GM12878 (cell line): Measurements from ENCODE around the gene CIAO1. TPM values are rescaled to one million over a fixed set of nuclear protein-coding genes. Genes with fewer than 3 reads are reported as not detected.
A peak's percentile ranks its signal among the peaks of the same experiment; 100 is the strongest.

Experiments
- BCL11A ChIP-seq: IDR thresholded peaks from 2 replicates; pipeline ENCODE4 v1.6.1; 2011; ENCODE audit warnings: low read depth, low read length
- CBX3 ChIP-seq: fragments of 200-600 bp; sonication (generic); IDR thresholded peaks from 2 replicates; pipeline ENCODE4 v1.6.1; 2016; ENCODE audit warnings: low read depth, borderline replicate concordance
- CHD2 ChIP-seq: IDR thresholded peaks from 2 replicates; pipeline ENCODE4 v1.6.1; 2011; ENCODE audit warnings: low read depth, low read length, improper control_type of control experiment, borderline replicate concordance
- DPF2 ChIP-seq: fragments of 450-650 bp; IDR thresholded peaks from 2 replicates; pipeline ENCODE4 v1.6.1; 2017; ENCODE audit warnings: mild to moderate bottlenecking
- EED ChIP-seq: sonication (generic); IDR thresholded peaks from 2 replicates; pipeline ENCODE4 v1.6.1; 2016; ENCODE audit warnings: antibody characterized with exemption, low read depth
- EP300 ChIP-seq, 2 experiments: fragments of 150-350 bp in 1 of 2; IDR thresholded peaks; 2 replicates each; pipeline ENCODE4 v1.6.1; 2011 to 2012; ENCODE audit warnings: low read depth in 2 of 2, low read length in 2 of 2, borderline replicate concordance in 1 of 2, improper control_type of control experiment in 1 of 2, inconsistent platforms in 1 of 2; ENCODE audit not compliant: control insufficient read depth in 1 of 2
- ETV6 ChIP-seq, 2 experiments: fragments of 450-650 bp in 1 of 2; IDR thresholded peaks in 1 of 2; conservative IDR thresholded peaks in 1 of 2; 2 replicates each; pipeline ENCODE4 v1.6.1; 2014; ENCODE audit warnings: antibody characterized with exemption in 1 of 2, borderline replicate concordance in 1 of 2, low read depth in 1 of 2, mild to moderate bottlenecking in 1 of 2, moderate library complexity in 1 of 2
- FOXM1 ChIP-seq: IDR thresholded peaks from 2 replicates; pipeline ENCODE4 v1.6.1; 2012; ENCODE audit warnings: low read depth, mild to moderate bottlenecking, inconsistent platforms, low read length, moderate library complexity
- GATAD2B ChIP-seq: fragments of 450-650 bp; conservative IDR thresholded peaks from 2 replicates; pipeline ENCODE4 v1.6.1; 2017; ENCODE audit warnings: low read depth, mild to moderate bottlenecking, moderate library complexity
- JUNB ChIP-seq: IDR thresholded peaks from 2 replicates; pipeline ENCODE4 v1.6.1; 2016; ENCODE audit warnings: antibody characterized with exemption, mild to moderate bottlenecking
- KLF5 ChIP-seq: fragments of 450-650 bp; IDR thresholded peaks from 2 replicates; pipeline ENCODE4 v1.6.1; 2014; ENCODE audit warnings: mild to moderate bottlenecking; ENCODE audit not compliant: partially characterized antibody
- MEF2A ChIP-seq: IDR thresholded peaks from 2 replicates; pipeline ENCODE4 v1.6.1; 2011; ENCODE audit warnings: low read depth, mild to moderate bottlenecking, low read length, moderate library complexity; ENCODE audit not compliant: insufficient read depth
- MEF2B ChIP-seq: fragments of 450-650 bp; IDR thresholded peaks from 2 replicates; pipeline ENCODE4 v1.6.1; 2018; ENCODE audit warnings: mild to moderate bottlenecking, moderate library complexity; ENCODE audit not compliant: partially characterized antibody, poor library complexity, severe bottlenecking
- MYC ChIP-seq: IDR thresholded peaks from 2 replicates; pipeline ENCODE4 v1.6.1; 2011; ENCODE audit warnings: mild to moderate bottlenecking, low read length, moderate library complexity, inconsistent platforms; ENCODE audit not compliant: insufficient read depth, insufficient replicate concordance, insufficient read length, severe bottlenecking
- NFXL1 ChIP-seq: fragments of 450-650 bp; IDR thresholded peaks from 2 replicates; pipeline ENCODE4 v1.6.1; 2017; ENCODE audit warnings: antibody characterized with exemption, mild to moderate bottlenecking, borderline replicate concordance
- NR2F1 ChIP-seq: fragments of 450-650 bp; conservative IDR thresholded peaks from 2 replicates; pipeline ENCODE4 v1.6.1; 2017; ENCODE audit warnings: mild to moderate bottlenecking
- NRF1 ChIP-seq: conservative IDR thresholded peaks from 2 replicates; pipeline ENCODE4 v1.6.1; 2011; ENCODE audit warnings: mild to moderate bottlenecking, low read depth, low read length, improper control_type of control experiment
- POU2F2 ChIP-seq: IDR thresholded peaks from 3 replicates; pipeline ENCODE4 v1.6.1; 2011; ENCODE audit warnings: low read depth, mild to moderate bottlenecking, low read length, borderline replicate concordance
- RAD21 ChIP-seq: IDR thresholded peaks from 2 replicates; pipeline ENCODE4 v1.6.1; 2011; ENCODE audit warnings: mild to moderate bottlenecking, low read depth, low read length, moderate library complexity; ENCODE audit not compliant: insufficient read depth
- RELA ChIP-seq: fragments of 450-650 bp; IDR thresholded peaks from 2 replicates; pipeline ENCODE4 v1.8.0; 2014; ENCODE audit warnings: borderline replicate concordance; ENCODE audit not compliant: partially characterized antibody
- RELB ChIP-seq: fragments of 450-650 bp; IDR thresholded peaks from 2 replicates; pipeline ENCODE4 v1.6.1; 2017; ENCODE audit warnings: low read depth, mild to moderate bottlenecking, moderate library complexity
- SIX5 ChIP-seq: IDR thresholded peaks from 2 replicates; pipeline ENCODE4 v1.6.1; 2011; ENCODE audit warnings: mild to moderate bottlenecking, low read depth, low read length, moderate library complexity; ENCODE audit not compliant: severe bottlenecking
- SMC3 ChIP-seq: IDR thresholded peaks from 2 replicates; pipeline ENCODE4 v1.6.1; 2011; ENCODE audit warnings: low read length, improper control_type of control experiment, borderline replicate concordance
- SPI1 ChIP-seq: IDR thresholded peaks from 2 replicates; pipeline ENCODE4 v1.6.1; 2011; ENCODE audit warnings: low read depth, mild to moderate bottlenecking, low read length, moderate library complexity, borderline replicate concordance; ENCODE audit not compliant: insufficient read depth
- SRF ChIP-seq, 2 experiments: IDR thresholded peaks; 2 replicates each; pipeline ENCODE4 v1.6.1; 2011; ENCODE audit warnings: low read depth in 2 of 2, low read length in 2 of 2, mild to moderate bottlenecking in 1 of 2, moderate library complexity in 1 of 2
- TAF1 ChIP-seq: IDR thresholded peaks from 2 replicates; pipeline ENCODE4 v1.6.1; 2011; ENCODE audit warnings: mild to moderate bottlenecking, low read depth, low read length, borderline replicate concordance
- YY1 ChIP-seq: IDR thresholded peaks from 2 replicates; pipeline ENCODE4 v1.6.1; 2011; ENCODE audit warnings: low read depth, mild to moderate bottlenecking, low read length
- ZNF622 ChIP-seq: fragments of 450-650 bp; IDR thresholded peaks from 2 replicates; pipeline ENCODE4 v1.6.1; 2017; ENCODE audit warnings: mild to moderate bottlenecking, inconsistent platforms
- ZSCAN29 ChIP-seq: fragments of 450-650 bp; IDR thresholded peaks from 2 replicates; pipeline ENCODE4 v1.6.1; 2017; ENCODE audit warnings: mild to moderate bottlenecking, moderate library complexity
- polyA plus RNA-seq, 11 experiments: library from polyadenylated mRNA; depleted of rRNA in 4 of 11; unstranded in 6 of 11; stranded (reverse) in 5 of 11; fragments of >200 nt; fragmentation: Nextera tagmentation in 4 of 11; fragmentation: Illumina TruSeq in 1 of 11; extraction: Ambion mirVana in 4 of 11; extraction: Trizol in 1 of 11; gene quantifications; 1 replicate in 1 of 11; 2 replicates in 10 of 11; pipeline versions ENCODE4 v1.2.1 to v1.2.3, GENCODE V29; 2011 to 2016; ENCODE audit warnings: inconsistent platforms in 2 of 11, missing spikeins in 2 of 11, low read depth in 1 of 11
- total RNA-seq, 4 experiments: library from RNA; depleted of rRNA in 3 of 4; stranded (reverse); fragments of >200 nt in 3 of 4; fragmentation: Illumina TruSeq in 1 of 4; extraction: Trizol in 1 of 4; gene quantifications; 2 replicates each; pipeline versions ENCODE4 v1.2.1 to v1.2.3, GENCODE V29; 2013 to 2021
- TF ChIP-seq, protein P1 (sequence below): IDR thresholded peaks from 2 replicates; pipeline ENCODE4 v1.6.1; 2011; ENCODE audit warnings: mild to moderate bottlenecking, low read depth, low read length, moderate library complexity; ENCODE audit not compliant: insufficient replicate concordance

Gene CIAO1
- total and polyA plus RNA-seq, 10 of the 15 experiments (the other 5 are each of a cell fraction or from before 2014, with no cell fraction given), result 8.3 to 89.4 (median 63.4) TPM

DNA sequence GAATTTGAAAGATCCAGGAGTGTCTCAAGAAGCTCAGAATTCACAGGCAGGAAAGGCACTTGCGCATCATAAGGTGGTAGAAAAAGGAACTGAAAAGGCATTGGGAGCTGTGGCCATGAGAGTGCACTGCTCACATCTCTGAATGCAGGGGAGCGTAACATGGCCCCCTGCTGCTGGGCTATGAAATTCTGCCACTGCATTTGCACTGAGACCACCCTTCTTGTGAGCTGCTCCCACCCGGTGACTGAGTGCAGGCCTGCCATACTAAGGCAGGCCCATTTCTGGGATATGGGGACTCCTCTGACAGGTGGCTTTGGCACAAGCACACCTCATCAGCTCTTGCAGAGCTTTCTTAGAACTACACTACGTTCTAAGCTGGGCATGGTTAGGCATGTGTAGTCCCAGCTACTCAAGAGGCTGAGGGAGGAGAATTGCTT is 32.1 kb upstream of the CIAO1 start (continued):
- TF ChIP-seq MEF2B (peak; percentile 38), EED (peak; percentile 64), SPI1 (peak; percentile 97), FOXM1 (no peak), SMC3 (peak; percentile 33; the same call in 1 of the 2 replicates), NRF1 (peak; percentile 36), MEF2A (no peak), YY1 (peak; percentile 77; the same call in 1 of the 2 replicates), RELB (peak; percentile 59), POU2F2 (peak; percentile 26; the same call in 1 of the 3 replicates), GATAD2B (peak; percentile 55; the same call in 1 of the 2 replicates), SRF (IDR thresholded peaks at IDR 0.05; ENCODE audit: low read depth in 2 of 2, low read length in 2 of 2) (no peak), NR2F1 (no peak), NFXL1 (no peak), RAD21 (peak; percentile 48), ETV6 (conservative IDR thresholded peaks at IDR 0.05 in 1 of 2, IDR thresholded peaks at IDR 0.05 in 1 of 2; ENCODE audit: borderline replicate concordance in 1 of 2, low read depth in 1 of 2) (0 out of 4 replicates have a peak, but pooled peaks of 1 of the 2 experiments have one; percentile 30), RELA (no peak), DPF2 (peak; percentile 83), ZNF622 (no peak), EP300 (IDR thresholded peaks at IDR 0.05; ENCODE audit: borderline replicate concordance in 1 of 2, control insufficient read depth in 1 of 2, low read depth in 2 of 2, low read length in 2 of 2) (peak in 1 of 2 experiments; percentile 51; a peak in 1 of 4 replicates), SIX5 (no peak), JUNB (no peak), ZSCAN29 (no peak), BCL11A (peak; percentile 50; the same call in 1 of the 2 replicates), KLF5 (no peak), CHD2 (peak; percentile 63; the same call in 1 of the 2 replicates), MYC (no peak), TAF1 (no peak), CBX3 (no peak)
- TF ChIP-seq, protein P1, sequence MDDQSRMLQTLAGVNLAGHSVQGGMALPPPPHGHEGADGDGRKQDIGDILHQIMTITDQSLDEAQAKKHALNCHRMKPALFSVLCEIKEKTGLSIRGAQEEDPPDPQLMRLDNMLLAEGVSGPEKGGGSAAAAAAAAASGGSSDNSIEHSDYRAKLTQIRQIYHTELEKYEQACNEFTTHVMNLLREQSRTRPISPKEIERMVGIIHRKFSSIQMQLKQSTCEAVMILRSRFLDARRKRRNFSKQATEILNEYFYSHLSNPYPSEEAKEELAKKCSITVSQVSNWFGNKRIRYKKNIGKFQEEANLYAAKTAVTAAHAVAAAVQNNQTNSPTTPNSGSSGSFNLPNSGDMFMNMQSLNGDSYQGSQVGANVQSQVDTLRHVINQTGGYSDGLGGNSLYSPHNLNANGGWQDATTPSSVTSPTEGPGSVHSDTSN, result no peak
